AG09309 (cell line): ENCODE results near the gene TEKT5.

ENCODE experiments used
- DNase-seq: peaks from one replicate; pipeline ENCODE4 v3.0.0-alpha.2; 2010; ENCODE audit warnings: low read depth
- H3K4me3 ChIP-seq: 2 replicates; pipeline ENCODE4 v1.5.1; 2011; ENCODE audit warnings: mild to moderate bottlenecking, low read depth, low read length, moderate library complexity; ENCODE audit not compliant: control insufficient read depth
- CTCF ChIP-seq: IDR thresholded peaks from 2 replicates; pipeline ENCODE4 v1.5.1; 2011; ENCODE audit warnings: mild to moderate bottlenecking, low read depth, low read length, inconsistent platforms; ENCODE audit not compliant: insufficient read depth, control insufficient read depth; ENCODE audit errors: missing control alignments

The TEKT5 gene

GRCh38 chr16:10676284-10676683, 18.4 kb downstream of the TEKT5 start:
- H3K4me3 ChIP-seq = no peak overlapping the region
- TF ChIP-seq CTCF = no peak
- no peak for DNase-seq

GRCh38 chr16:10675861-10676260, 18.9 kb downstream of the TEKT5 start:
- no peak for TF ChIP-seq CTCF
- H3K4me3 ChIP-seq = no peak overlapping the region
- DNase-seq = no peak

GRCh38 chr16:10675216-10675615, 19.5 kb downstream of the TEKT5 start:
- no peak overlapping the region for H3K4me3 ChIP-seq
- DNase-seq = no peak
- TF ChIP-seq CTCF = no peak

- TF ChIP-seq CTCF = no peak
- H3K4me3 ChIP-seq = no peak overlapping the region
- DNase-seq = no peak
Measured at GRCh38 chr16:10671729-10672128, 23.0 kb downstream of the TEKT5 start.

- H3K4me3 ChIP-seq = no peak overlapping the region
- DNase-seq = no peak
- no peak for TF ChIP-seq CTCF
Measured at GRCh38 chr16:10669791-10670190, 24.9 kb downstream of the TEKT5 start.

- peak; percentile 47 for TF ChIP-seq CTCF
- no peak for DNase-seq
- H3K4me3 ChIP-seq = no peak overlapping the region
Measured at GRCh38 chr16:10668322-10669045, 26.2 kb downstream of the TEKT5 start.
